Panc1 (cell line): ENCODE results near the gene FAAP100. TPM values are rescaled to one million over a fixed set of nuclear protein-coding genes. Genes with fewer than 3 reads are reported as not detected.

ENCODE experiments used
- ATAC-seq: fragments of 200-7000 bp; cut with Tn5 transposase; 2 replicates; pipeline ENCODE4 v1.9.1; 2020; ENCODE audit warnings: mild to moderate bottlenecking, moderate library complexity
- BruUV-seq: library from RNA; stranded (reverse); fragments of 400-500 nt; replicated peaks from 2 replicates; lab custom pipeline; 2021; lab: Mats Ljungman, UMichigan
- CTCF ChIA-PET: fragments of 300-600 bp; sonication (Branson Sonifier 250); formaldehyde crosslinking; loops from one replicate; lab custom pipeline; 2022; ENCODE audit warnings: antibody characterized with exemption; lab: Charles Lee
- POLR2A ChIA-PET: fragments of 300-600 bp; sonication (Branson Sonifier 250); formaldehyde crosslinking; loops from one replicate; lab custom pipeline; 2022; ENCODE audit warnings: antibody characterized with exemption; lab: Charles Lee
- DNase-seq: peaks from one replicate; pipeline ENCODE4 v3.0.0-alpha.2; 2010; ENCODE audit warnings: low read depth, low spot score
- H3K27ac ChIP-seq: 2 replicates; pipeline ENCODE4 v1.5.1; 2011; ENCODE audit warnings: mild to moderate bottlenecking, low read length, inconsistent platforms
- H3K27me3 ChIP-seq: fragments of 200-500 bp; sonication (Bioruptor generic); 2 replicates; pipeline ENCODE4 v1.6.0; 2014; ENCODE audit warnings: low read length, inconsistent platforms; ENCODE audit not compliant: control insufficient read depth, insufficient read depth
- H3K36me3 ChIP-seq: fragments of 200-500 bp; sonication (Bioruptor generic); 2 replicates; pipeline ENCODE4 v1.5.1; 2014; ENCODE audit warnings: inconsistent platforms, mild to moderate bottlenecking, low read length, moderate library complexity; ENCODE audit not compliant: control insufficient read depth, insufficient read depth
- H3K4me1 ChIP-seq: 2 replicates; pipeline ENCODE4 v1.5.1; 2011; ENCODE audit warnings: inconsistent platforms, mild to moderate bottlenecking, low read length, moderate library complexity; ENCODE audit not compliant: control insufficient read depth, insufficient read depth
- H3K4me3 ChIP-seq, 2 experiments: 2 replicates each; pipeline ENCODE4 v1.5.1; 2011 to 2012; ENCODE audit warnings: low read depth in 2 of 2, low read length in 2 of 2, mild to moderate bottlenecking in 2 of 2, inconsistent platforms in 1 of 2, moderate library complexity in 1 of 2
- H3K9me3 ChIP-seq: fragments of 200-500 bp; sonication (Bioruptor generic); 2 replicates; pipeline ENCODE4 v1.5.1; 2014; ENCODE audit warnings: low read depth, mild to moderate bottlenecking, inconsistent platforms, low read length, moderate library complexity; ENCODE audit not compliant: control insufficient read depth, insufficient read depth
- POLR2AphosphoS5 ChIP-seq: IDR thresholded peaks from 2 replicates; pipeline ENCODE4 v1.6.1; 2012; ENCODE audit warnings: mild to moderate bottlenecking, low read depth, low read length, moderate library complexity
- SIN3A ChIP-seq: IDR thresholded peaks from 2 replicates; pipeline ENCODE4 v1.6.1; 2012; ENCODE audit warnings: low read depth, mild to moderate bottlenecking, low read length, moderate library complexity, borderline replicate concordance; ENCODE audit not compliant: insufficient read depth
- TCF7L2 ChIP-seq: IDR thresholded peaks from 2 replicates; pipeline ENCODE4 v1.6.1; 2011; ENCODE audit warnings: mild to moderate bottlenecking, low read depth, low read length, inconsistent platforms
- in situ Hi-C: cut with HindIII; loops from 2 replicates; pipeline ENCODE4 v1.10.0; 2016; ENCODE audit warnings: low sequenced_read_pairs, low pct_unique_long_range_greater_than_20kb
- intact Hi-C: fragments of 100-400 bp; cut with micrococcal nuclease; formaldehyde crosslinking; loops from one replicate; pipeline ENCODE4 v1.10.0; 2022; ENCODE audit not compliant: unreplicated experiment
- total RNA-seq: library from RNA; stranded (reverse); gene quantifications from one replicate; pipeline ENCODE4 v1.2.1, GENCODE V29; 2021; ENCODE audit not compliant: unreplicated experiment
- TF ChIP-seq, protein P1 (sequence below), 2 experiments: IDR thresholded peaks; 2 replicates each; pipeline ENCODE4 v1.6.1; 2011 to 2012; ENCODE audit warnings: low read depth in 2 of 2, control low read depth in 1 of 2, low read length in 1 of 2, mild to moderate bottlenecking in 1 of 2, moderate library complexity in 1 of 2; ENCODE audit not compliant: insufficient read depth in 1 of 2
- TF ChIP-seq, protein P2 (sequence below): fragments of 450-650 bp; IDR thresholded peaks from 2 replicates; pipeline ENCODE4 v1.5.1; 2017; ENCODE audit warnings: mild to moderate bottlenecking

Gene FAAP100
- total RNA-seq, 1 experiment from 2014 or later = 265 TPM

DNA sequence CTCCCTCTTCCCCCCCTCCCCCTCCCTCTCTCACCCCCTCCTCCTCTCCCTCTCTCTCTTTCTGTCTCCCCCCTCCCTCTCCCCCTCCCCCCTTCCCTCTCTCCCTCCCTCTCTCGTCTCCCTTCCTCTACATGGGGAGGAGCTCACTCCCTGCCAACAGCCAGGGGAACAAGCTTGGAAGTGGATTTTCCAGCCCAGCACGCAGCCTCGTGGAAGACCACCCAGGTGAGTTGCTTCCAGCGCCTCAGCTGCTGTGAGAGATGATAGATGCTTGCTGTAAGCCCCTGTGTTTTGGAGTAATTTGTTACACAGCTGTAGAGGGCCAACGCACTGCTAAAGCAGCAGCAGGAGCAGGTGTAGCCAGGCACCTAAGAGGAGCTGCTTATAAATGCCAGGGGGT lies 60.4 kb downstream of the FAAP100 start:
- Histone ChIP-seq H3K27ac (0 out of 2 replicates have a peak overlapping the region, but pooled peaks have one; percentile 18), H3K27me3 (no peaks in the 10 kb centered on the region), H3K4me3 (no peak overlapping the region), H3K4me1 (peaks cover 31% of the 10 kb centered on the region), H3K9me3 (no peaks in the 10 kb centered on the region), H3K36me3 (no peaks in the 10 kb centered on the region; the same call in 1 of the 2 replicates)
- ChIA-PET POLR2A (interaction anchor here (0.6 kb wide), 1 partner anchor 9 kb away, joined by 6 read pairs; no protein-coding TSS in a partner anchor), CTCF (no interaction called here)
- no peak for ATAC-seq
- intact Hi-C loops (no loop called here), in situ Hi-C loops (no loop called here)
- BruUV-seq = no TSS peak
- TF ChIP-seq SIN3A = no peak
- TF ChIP-seq, protein P1, sequence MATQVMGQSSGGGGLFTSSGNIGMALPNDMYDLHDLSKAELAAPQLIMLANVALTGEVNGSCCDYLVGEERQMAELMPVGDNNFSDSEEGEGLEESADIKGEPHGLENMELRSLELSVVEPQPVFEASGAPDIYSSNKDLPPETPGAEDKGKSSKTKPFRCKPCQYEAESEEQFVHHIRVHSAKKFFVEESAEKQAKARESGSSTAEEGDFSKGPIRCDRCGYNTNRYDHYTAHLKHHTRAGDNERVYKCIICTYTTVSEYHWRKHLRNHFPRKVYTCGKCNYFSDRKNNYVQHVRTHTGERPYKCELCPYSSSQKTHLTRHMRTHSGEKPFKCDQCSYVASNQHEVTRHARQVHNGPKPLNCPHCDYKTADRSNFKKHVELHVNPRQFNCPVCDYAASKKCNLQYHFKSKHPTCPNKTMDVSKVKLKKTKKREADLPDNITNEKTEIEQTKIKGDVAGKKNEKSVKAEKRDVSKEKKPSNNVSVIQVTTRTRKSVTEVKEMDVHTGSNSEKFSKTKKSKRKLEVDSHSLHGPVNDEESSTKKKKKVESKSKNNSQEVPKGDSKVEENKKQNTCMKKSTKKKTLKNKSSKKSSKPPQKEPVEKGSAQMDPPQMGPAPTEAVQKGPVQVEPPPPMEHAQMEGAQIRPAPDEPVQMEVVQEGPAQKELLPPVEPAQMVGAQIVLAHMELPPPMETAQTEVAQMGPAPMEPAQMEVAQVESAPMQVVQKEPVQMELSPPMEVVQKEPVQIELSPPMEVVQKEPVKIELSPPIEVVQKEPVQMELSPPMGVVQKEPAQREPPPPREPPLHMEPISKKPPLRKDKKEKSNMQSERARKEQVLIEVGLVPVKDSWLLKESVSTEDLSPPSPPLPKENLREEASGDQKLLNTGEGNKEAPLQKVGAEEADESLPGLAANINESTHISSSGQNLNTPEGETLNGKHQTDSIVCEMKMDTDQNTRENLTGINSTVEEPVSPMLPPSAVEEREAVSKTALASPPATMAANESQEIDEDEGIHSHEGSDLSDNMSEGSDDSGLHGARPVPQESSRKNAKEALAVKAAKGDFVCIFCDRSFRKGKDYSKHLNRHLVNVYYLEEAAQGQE (IDR thresholded peaks at IDR 0.05; ENCODE audit: insufficient read depth in 1 of 2, low read depth in 2 of 2, low read length in 1 of 2) = no peak
- TF ChIP-seq POLR2AphosphoS5 = no peak
- TF ChIP-seq TCF7L2 = no peak
- TF ChIP-seq, protein P2, sequence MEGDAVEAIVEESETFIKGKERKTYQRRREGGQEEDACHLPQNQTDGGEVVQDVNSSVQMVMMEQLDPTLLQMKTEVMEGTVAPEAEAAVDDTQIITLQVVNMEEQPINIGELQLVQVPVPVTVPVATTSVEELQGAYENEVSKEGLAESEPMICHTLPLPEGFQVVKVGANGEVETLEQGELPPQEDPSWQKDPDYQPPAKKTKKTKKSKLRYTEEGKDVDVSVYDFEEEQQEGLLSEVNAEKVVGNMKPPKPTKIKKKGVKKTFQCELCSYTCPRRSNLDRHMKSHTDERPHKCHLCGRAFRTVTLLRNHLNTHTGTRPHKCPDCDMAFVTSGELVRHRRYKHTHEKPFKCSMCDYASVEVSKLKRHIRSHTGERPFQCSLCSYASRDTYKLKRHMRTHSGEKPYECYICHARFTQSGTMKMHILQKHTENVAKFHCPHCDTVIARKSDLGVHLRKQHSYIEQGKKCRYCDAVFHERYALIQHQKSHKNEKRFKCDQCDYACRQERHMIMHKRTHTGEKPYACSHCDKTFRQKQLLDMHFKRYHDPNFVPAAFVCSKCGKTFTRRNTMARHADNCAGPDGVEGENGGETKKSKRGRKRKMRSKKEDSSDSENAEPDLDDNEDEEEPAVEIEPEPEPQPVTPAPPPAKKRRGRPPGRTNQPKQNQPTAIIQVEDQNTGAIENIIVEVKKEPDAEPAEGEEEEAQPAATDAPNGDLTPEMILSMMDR = no peak
- no peak for DNase-seq

DNA sequence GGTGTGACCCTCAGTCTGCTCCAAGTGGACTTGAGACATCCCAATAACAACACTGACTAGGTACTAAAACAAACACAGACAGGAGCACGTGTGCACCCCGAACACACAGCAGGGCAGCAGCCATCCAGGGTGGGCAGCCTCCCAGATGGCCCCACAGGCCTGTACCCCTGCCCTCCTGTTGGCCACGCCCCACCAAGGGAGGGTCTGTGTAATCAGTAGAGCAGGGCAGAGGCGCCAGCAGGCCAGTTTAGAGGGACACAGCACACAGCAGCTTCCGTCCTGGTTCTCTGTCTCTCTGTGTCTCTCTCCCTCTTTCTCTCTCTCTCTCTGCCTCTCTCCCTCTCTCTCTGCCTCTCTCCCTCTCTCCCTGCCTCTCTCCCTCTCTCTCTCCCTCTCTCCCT lies 61.0 kb downstream of the FAAP100 start:
- H3K27me3 ChIP-seq = no peaks in the 10 kb centered on the region
- no TSS peak for BruUV-seq
- ChIA-PET POLR2A (interaction anchor here (0.7 kb wide), 1 partner anchor 17 kb away, joined by 14 read pairs; no protein-coding TSS in a partner anchor), CTCF (no interaction called here)
- no peak overlapping the region for H3K4me3 ChIP-seq
- no peaks in the 10 kb centered on the region for H3K9me3 ChIP-seq
- TF ChIP-seq, protein P1 (IDR thresholded peaks at IDR 0.05; ENCODE audit: insufficient read depth in 1 of 2, low read depth in 2 of 2, low read length in 1 of 2) = no peak
- TF ChIP-seq TCF7L2 (no peak), POLR2AphosphoS5 (no peak), SIN3A (no peak)
- TF ChIP-seq, protein P2 = no peak
- DNase-seq = no peak
- peaks cover 31% of the 10 kb centered on the region for H3K4me1 ChIP-seq
- H3K36me3 ChIP-seq = no peaks in the 10 kb centered on the region; the same call in 1 of the 2 replicates
- in situ Hi-C loops (no loop called here), intact Hi-C loops (no loop called here)
- peak overlapping the region; percentile 18; the same call in 1 of the 2 replicates for H3K27ac ChIP-seq
- ATAC-seq = peak; percentile 21; the same call in 1 of the 2 replicates
